Body of pancreas (tissue), 4 donors: ENCODE data around the gene SLC17A2. TPM values are rescaled to one million over a fixed set of nuclear protein-coding genes. Genes with fewer than 3 reads are reported as not detected.
"Not testable (repeated sequence)": the region's sequence is repeated elsewhere in the genome, so short reads cannot be mapped to it uniquely, and the experiment has no call there.

Experiments used
- ATAC-seq: fragments of 150-250 bp; one replicate; pipeline ENCODE4 v1.9.1; 2016
- DNase-seq, 4 donors: peaks; one replicate each; pipeline ENCODE4 v3.0.0-alpha.2; 2019
- H3K27ac ChIP-seq, 4 donors: fragments of 200-600 bp; sonication (generic); 1 replicate in 3 of 4; 2 replicates in 1 of 4; pipeline versions ENCODE4 v1.5.1 to v1.6.1; 2016 to 2019; ENCODE audit warnings: mild to moderate bottlenecking in 1 of 4, mixed read lengths in 1 of 4, moderate library complexity in 1 of 4
- H3K27me3 ChIP-seq, 2 donors: fragments of 200-600 bp; sonication (generic); one replicate each; pipeline ENCODE4 v1.6.0; 2016; ENCODE audit warnings: mild to moderate bottlenecking in 1 of 2
- H3K36me3 ChIP-seq, 2 donors: fragments of 200-600 bp; sonication (generic); replicated peaks in 1 of 2; 2 replicates each; pipeline ENCODE4 v1.5.1; 2016; ENCODE audit warnings: low read depth in 2 of 2; ENCODE audit not compliant: insufficient read depth in 1 of 2
- H3K4me1 ChIP-seq: fragments of 200-600 bp; sonication (generic); one replicate; pipeline ENCODE4 v1.6.0; 2016
- H3K4me3 ChIP-seq, 2 donors: fragments of 200-600 bp; sonication (generic); 1 replicate in 1 of 2; 2 replicates in 1 of 2; pipeline ENCODE4 v1.5.1; 2016 to 2019
- H3K9me3 ChIP-seq, 3 donors: fragments of 200-600 bp; sonication (generic); 1 replicate in 2 of 3; 2 replicates in 1 of 3; pipeline ENCODE4 v1.5.1; 2016
- POLR2A ChIP-seq, 3 donors: fragments of 450-650 bp; IDR thresholded peaks; one replicate each; pipeline ENCODE4 v1.6.1; 2016; ENCODE audit warnings: antibody characterized with exemption in 3 of 3, mild to moderate bottlenecking in 2 of 3
- WGBS, 2 donors: methylation state at CpG; one replicate each; pipeline ENCODE4 v1.1.5; 2017; 5-methylcytosine and 5-hydroxymethylcytosine counted together
- intact Hi-C: fragments of 100-400 bp; cut with DNase I; formaldehyde crosslinking; loops from one replicate; pipeline ENCODE4 v1.15.1; 2023
- total RNA-seq, 2 donors: library from RNA; depleted of rRNA; stranded (reverse); fragments of >200 nt; gene quantifications; one replicate each; pipeline ENCODE4 v1.1.0, GENCODE V29; 2016
- TF ChIP-seq, protein P1 (sequence below), 7 experiments: fragments of 450-650 bp in 4 of 7; fragments of 200-600 bp in 3 of 7; sonication (generic) in 3 of 7; IDR thresholded peaks; one replicate each; pipeline ENCODE4 v1.5.1; 2016 to 2019; ENCODE audit warnings: antibody characterized with exemption in 7 of 7

The SLC17A2 gene
- total RNA-seq, 2 donors from 2014 or later, result not detected

DNA sequence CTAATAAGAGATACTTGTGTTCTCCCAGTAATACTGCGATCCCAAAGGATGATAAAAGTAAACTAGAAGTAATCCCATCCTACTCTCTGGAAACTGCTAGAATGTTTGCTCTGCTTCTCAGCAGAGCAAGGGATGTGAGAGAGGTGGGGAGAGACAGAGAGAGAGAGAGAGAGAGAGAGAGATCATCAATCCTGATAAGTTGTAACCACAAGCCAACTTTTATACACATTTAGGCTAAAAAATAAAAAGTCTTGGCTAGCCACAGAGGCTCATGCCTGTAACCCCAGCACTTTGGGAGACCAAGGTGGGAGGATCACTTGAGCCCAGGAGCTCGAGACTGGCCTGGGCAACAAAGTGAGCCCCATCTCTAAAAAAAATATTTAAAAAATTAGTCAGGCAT is 16.1 kb upstream of the SLC17A2 start:
- ATAC-seq, result no peak
- Histone ChIP-seq H3K4me1 (no peaks in the 10 kb centered on the region), H3K27me3 (no peaks in the 10 kb centered on the region), H3K27ac (no peak overlapping the region), H3K4me3 (no peak overlapping the region), H3K36me3 (no peaks in the 10 kb centered on the region), H3K9me3 (no peaks in the 10 kb centered on the region)
- WGBS, 2 donors, result 87 to 91% methylated on average over 2 of the region's 2 CpGs
- no peak for DNase-seq
- TF ChIP-seq, protein P1, sequence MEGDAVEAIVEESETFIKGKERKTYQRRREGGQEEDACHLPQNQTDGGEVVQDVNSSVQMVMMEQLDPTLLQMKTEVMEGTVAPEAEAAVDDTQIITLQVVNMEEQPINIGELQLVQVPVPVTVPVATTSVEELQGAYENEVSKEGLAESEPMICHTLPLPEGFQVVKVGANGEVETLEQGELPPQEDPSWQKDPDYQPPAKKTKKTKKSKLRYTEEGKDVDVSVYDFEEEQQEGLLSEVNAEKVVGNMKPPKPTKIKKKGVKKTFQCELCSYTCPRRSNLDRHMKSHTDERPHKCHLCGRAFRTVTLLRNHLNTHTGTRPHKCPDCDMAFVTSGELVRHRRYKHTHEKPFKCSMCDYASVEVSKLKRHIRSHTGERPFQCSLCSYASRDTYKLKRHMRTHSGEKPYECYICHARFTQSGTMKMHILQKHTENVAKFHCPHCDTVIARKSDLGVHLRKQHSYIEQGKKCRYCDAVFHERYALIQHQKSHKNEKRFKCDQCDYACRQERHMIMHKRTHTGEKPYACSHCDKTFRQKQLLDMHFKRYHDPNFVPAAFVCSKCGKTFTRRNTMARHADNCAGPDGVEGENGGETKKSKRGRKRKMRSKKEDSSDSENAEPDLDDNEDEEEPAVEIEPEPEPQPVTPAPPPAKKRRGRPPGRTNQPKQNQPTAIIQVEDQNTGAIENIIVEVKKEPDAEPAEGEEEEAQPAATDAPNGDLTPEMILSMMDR (IDR thresholded peaks at IDR 0.05), result no peak
- TF ChIP-seq POLR2A (IDR thresholded peaks at IDR 0.05), result no peak
- intact Hi-C loops, result no loop called here

DNA sequence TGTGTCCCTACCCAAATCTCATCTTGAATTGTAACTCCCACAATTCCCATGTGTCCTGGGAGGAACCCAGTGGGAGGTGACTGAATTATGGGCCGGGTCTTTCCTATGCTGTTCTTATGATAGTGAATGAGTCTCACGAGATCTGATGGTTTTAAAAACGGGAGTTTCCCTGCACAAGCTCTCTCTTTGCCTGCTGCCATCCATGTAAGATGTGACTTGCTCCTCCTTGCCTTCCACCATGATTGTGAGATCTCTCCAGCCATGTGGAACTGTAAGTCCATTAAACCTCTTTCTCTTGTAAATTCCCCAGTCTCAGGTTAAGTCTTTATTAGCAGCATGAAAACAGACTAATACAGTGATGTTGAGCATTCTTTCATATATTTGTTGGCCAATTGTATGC is 15.2 kb upstream of the SLC17A2 start:
- H3K4me1 ChIP-seq, H3K36me3 ChIP-seq, H3K4me3 ChIP-seq, H3K27ac ChIP-seq, intact Hi-C loops, H3K9me3 ChIP-seq, H3K27me3 ChIP-seq, ATAC-seq, DNase-seq: not testable (repeated sequence)
- WGBS, 2 donors, result 84 to 88% methylated on average over 3 of the region's 3 CpGs

DNA sequence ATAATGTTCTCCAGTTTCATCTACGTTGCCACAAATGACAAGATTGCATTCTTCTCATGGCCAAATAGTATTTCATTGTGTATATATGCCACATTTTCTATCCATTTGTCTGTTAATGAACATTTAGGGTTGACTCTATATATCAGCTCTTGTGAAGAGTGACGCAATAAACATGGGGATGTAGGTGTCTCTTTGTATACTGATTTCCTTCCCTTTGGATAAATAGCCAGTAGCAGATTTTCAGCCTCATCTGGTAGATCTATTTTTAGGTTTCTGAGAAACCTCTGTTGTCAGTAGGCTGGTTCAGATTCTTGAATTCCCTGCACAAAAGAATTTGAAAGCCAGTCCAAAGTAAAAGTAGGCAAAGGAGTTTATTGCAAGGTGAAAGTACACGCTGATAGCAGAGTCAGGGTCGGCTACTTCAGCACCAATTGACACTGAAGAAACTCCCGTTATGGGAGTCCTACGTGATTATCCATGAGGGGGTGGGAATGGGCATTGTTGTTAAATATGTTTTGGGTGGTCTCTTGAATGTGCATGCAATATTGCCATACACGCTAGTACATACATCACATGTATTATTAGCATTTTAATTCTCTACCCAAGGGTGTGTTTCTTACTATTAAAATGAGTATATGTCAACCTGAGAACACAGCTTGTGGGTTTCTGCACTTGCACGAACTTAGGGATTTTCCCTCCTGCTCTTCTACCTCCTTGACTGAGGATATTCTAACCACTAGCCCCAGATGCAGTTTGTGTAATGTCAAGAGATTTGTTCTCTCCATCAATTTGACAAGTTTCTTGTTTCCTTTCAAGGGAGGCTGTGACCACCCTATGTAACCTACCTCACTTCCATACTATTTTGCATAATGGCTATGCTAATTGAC is 14.4 kb upstream of the SLC17A2 start:
- H3K9me3 ChIP-seq, result no peaks in the 10 kb centered on the region
- no peak for DNase-seq
- H3K4me1 ChIP-seq, result no peaks in the 10 kb centered on the region
- no peaks in the 10 kb centered on the region for H3K36me3 ChIP-seq
- intact Hi-C loops, result no loop called here
- WGBS, 2 donors, result 45 to 48% methylated on average over 8 of the region's 8 CpGs
- H3K4me3 ChIP-seq, result no peak overlapping the region
- ATAC-seq, result no peak
- TF ChIP-seq, protein P1 (IDR thresholded peaks at IDR 0.05), result no peak
- no peak for TF ChIP-seq POLR2A (IDR thresholded peaks at IDR 0.05)
- no peak overlapping the region for H3K27ac ChIP-seq
- no peaks in the 10 kb centered on the region for H3K27me3 ChIP-seq

DNA sequence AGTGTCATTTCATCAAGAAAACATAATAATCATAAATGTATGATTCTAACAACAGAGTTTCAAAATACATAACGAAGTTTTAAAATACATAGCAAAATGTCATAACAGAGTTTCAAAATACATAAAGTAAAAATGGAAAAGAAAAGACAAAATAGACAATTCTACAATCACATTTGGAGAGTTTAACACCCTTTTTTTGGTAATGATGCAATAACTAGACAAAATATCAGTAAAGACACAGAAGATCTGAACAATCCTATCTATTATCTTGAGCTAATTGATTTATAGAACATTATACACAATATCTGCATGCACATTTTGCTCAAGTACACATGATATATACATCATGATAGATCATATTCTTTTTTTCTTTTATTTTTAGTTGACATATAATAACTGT is 13.4 kb upstream of the SLC17A2 start:
- intact Hi-C loops, result no loop called here
- ATAC-seq (no peak), DNase-seq (no peak)
- H3K36me3 ChIP-seq, result no peaks in the 10 kb centered on the region
- no peak overlapping the region for H3K27ac ChIP-seq
- H3K27me3 ChIP-seq, result no peaks in the 10 kb centered on the region
- TF ChIP-seq, protein P1 (IDR thresholded peaks at IDR 0.05), result no peak
- no peak for TF ChIP-seq POLR2A (IDR thresholded peaks at IDR 0.05)
- H3K4me1 ChIP-seq, result no peaks in the 10 kb centered on the region
- WGBS, 2 donors, result 73 to 77% methylated on average over 1 of the region's 1 CpG
- H3K4me3 ChIP-seq, result no peak overlapping the region
- H3K9me3 ChIP-seq, result no peaks in the 10 kb centered on the region

DNA sequence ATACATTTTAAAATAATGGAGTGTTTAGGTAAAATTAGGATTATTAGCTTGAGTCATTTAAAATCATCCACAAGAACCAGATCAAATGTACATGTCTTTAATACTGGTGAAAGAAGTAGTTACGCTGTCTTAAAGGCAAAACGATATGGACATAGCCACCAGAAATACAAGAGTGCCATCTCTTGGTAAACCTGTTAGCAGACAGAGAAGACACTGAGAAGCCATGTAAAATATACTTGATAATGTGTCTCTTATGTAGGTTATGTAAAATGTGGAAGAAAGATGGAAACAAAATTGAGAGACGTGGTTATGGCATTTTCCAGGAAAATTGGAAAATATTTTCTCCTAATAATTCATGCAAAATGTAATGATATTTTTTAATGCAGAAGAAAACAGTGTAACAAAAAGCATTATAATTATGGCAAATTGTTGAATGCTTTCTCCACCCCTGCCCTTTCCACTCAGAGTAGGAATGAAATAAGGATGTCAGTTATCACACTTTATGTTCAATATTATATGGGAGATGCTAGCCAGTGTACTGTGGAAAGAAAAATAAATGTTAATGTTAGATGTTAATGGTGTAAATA is 12.2 kb upstream of the SLC17A2 start:
- WGBS, 2 donors, result 17 to 24% methylated on average over 3 of the region's 3 CpGs
- no peaks in the 10 kb centered on the region for H3K9me3 ChIP-seq
- H3K27me3 ChIP-seq, result no peaks in the 10 kb centered on the region
- ATAC-seq (peak; percentile 47), DNase-seq (no peak)
- H3K4me3 ChIP-seq, result no peak overlapping the region
- H3K27ac ChIP-seq, result no peak overlapping the region
- no peaks in the 10 kb centered on the region for H3K4me1 ChIP-seq
- intact Hi-C loops, result no loop called here
- TF ChIP-seq, protein P1 (IDR thresholded peaks at IDR 0.05), result peak in 6 of 7 experiments; percentile 29 to 71 (median 58)
- TF ChIP-seq POLR2A (IDR thresholded peaks at IDR 0.05), result no peak
- no peaks in the 10 kb centered on the region for H3K36me3 ChIP-seq
